ENCODE measurements around the gene LARGE2.
A peak's percentile ranks its signal among the peaks of the same experiment; 100 is the strongest.

Gene LARGE2

DNA sequence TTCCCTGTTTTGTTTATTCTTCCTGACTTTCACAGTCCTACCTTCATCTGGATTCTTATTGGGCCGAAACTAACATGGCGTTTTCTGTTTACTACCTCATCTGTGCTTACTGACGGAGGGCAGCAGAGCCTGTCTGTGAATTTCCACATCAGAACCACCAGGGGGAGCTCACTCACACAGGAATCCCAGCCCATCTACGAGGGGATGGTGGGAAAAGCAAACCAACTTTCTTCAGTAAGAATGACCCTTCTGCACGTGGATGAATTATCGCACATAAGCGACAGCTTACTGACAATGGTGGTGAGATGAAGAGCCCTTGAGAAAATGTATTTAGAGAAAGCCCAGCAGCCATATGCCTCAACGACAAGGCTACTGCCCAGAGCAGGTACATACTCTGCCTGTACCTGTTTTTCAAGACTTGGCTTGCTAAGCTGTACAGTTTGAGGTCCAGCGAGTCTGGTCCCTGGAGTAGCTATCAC lies 42.5 kb downstream of the LARGE2 start:
- DNase-seq (ENCODE audit: low read depth), result peak; percentile 80

DNA sequence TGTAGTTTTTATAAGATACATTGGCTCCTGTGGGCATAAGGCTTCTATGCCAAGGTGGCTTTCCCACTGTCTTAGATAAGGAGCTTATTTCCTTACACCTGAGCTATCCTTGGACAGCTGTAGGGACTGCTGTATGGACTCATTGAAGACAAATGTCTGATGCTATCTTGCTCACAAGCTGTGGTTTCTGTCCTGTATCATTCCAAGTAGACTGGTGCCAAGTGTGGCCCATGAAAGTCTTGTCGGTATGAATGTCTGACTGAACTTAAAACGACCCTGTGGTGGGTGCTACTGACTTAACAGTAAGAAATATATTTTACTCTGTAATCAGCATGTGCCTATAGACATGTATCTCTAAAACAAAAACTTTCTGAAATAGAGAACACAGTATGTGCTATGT lies 45.0 kb downstream of the LARGE2 start:
- DNase-seq (ENCODE audit: low read depth), result no peak

DNA sequence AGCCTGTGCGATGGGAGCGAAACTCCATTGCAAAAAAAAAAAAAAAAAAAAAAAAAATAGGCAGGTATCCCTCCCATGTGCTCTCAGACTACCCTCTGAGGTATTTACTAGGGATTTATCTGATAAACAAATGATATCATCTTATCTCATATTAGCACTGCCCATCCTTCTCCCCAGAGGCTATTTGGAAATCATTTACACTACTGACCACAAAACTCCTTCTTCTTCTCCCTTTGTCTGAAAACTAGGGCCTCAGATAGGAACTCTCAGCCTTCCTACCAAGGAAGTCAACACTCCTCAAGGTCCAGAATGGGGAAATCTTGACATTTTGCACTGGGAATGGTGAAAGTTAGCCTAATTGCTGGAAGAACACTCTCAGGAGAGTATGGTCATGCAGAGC lies 46.4 kb downstream of the LARGE2 start:
- DNase-seq (ENCODE audit: low read depth), result no peak

DNA sequence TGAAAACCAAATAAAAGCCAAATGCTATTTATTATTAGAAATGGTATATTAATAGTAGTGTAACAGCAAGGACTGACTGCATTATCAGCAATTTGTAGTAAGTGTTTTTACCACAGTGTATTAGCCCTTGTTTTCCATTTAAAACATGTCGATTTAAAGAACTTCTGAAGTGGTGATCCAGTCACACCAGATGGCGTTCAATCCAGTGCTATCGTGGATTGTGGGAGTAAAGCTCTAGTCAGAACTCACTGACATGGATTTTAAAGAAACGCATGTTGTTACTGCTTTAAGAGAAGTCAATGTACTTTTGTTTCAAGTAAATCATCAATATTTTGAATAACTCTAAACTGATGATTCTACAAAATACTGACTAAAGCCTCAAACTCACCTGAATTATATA lies 51.1 kb downstream of the LARGE2 start:
- no peak for DNase-seq (ENCODE audit: low read depth)

DNA sequence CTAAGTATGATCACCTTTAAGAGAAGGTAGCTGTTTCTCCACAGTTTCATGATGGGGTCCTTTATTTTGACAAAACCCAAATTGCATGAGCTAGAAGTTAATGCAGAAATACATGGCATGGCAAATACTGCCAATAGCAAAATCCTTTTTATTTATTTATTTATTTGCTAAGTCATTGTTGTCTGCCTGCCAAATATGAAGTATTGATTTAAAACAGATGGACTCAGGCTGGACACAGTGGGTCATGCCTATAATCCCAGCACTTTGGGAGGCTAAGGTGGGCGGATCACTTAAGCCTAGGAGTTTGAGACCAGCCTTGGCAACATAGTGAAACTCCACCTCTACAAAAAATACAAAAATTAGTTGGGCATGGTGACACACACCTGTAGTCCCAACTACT lies 52.4 kb downstream of the LARGE2 start:
- DNase-seq (ENCODE audit: low read depth), result no peak

Measured in ELR (cell line).